H1 (cell line): ENCODE data around the gene KIF3B. TPM values are rescaled to one million over a fixed set of nuclear protein-coding genes. Genes with fewer than 3 reads are reported as not detected.

Source experiments
- CTCF ChIA-PET: fragments of 300-600 bp; sonication (Branson Sonifier 250); formaldehyde crosslinking; loops from one replicate; lab custom pipeline; 2021; ENCODE audit not compliant: partially characterized antibody; lab: Charles Lee
- POLR2A ChIA-PET: fragments of 300-600 bp; sonication (Branson Sonifier 250); formaldehyde crosslinking; loops from one replicate; lab custom pipeline; 2021; ENCODE audit warnings: inconsistent platforms; ENCODE audit not compliant: partially characterized antibody; lab: Charles Lee
- DNase-seq, 2 experiments: peaks; one replicate each; pipeline versions ENCODE4 v3.0.0 to v3.0.0-alpha.2; 2010 to 2022; ENCODE audit warnings: low spot score in 2 of 2, low read depth in 1 of 2, mixed read lengths in 1 of 2
- FAIRE-seq: peaks from 2 replicates; lab custom pipeline; 2011; peaks lifted over from hg19 to GRCh38; lab: Jason Lieb, UNC
- H2AFZ ChIP-seq: 2 replicates; pipeline ENCODE4 v1.8.1; 2012; ENCODE audit warnings: low read length, inconsistent platforms
- H2AK5ac ChIP-seq: 2 replicates; pipeline ENCODE4 v1.6.1; 2013; ENCODE audit warnings: low read depth, low read length
- H2BK120ac ChIP-seq: replicated peaks from 2 replicates; pipeline ENCODE3; 2013; ENCODE audit warnings: low read depth, low read length, inconsistent platforms
- H2BK12ac ChIP-seq: 2 replicates; pipeline ENCODE4 v1.6.1; 2013; ENCODE audit warnings: low read depth, low read length
- H2BK15ac ChIP-seq: 2 replicates; pipeline ENCODE4 v1.6.1; 2013; ENCODE audit warnings: low read length
- H2BK20ac ChIP-seq: 2 replicates; pipeline ENCODE4 v1.6.1; 2013; ENCODE audit warnings: low read length
- H2BK5ac ChIP-seq: 2 replicates; pipeline ENCODE4 v1.6.1; 2013; ENCODE audit warnings: low read depth, low read length
- H3K14ac ChIP-seq: 2 replicates; pipeline ENCODE4 v1.6.1; 2013; ENCODE audit warnings: inconsistent platforms; ENCODE audit not compliant: insufficient read length
- H3K18ac ChIP-seq: 2 replicates; pipeline ENCODE4 v1.6.1; 2013; ENCODE audit warnings: low read length; ENCODE audit errors: extremely low read depth
- H3K23ac ChIP-seq: 2 replicates; pipeline ENCODE4 v1.6.1; 2013; ENCODE audit warnings: inconsistent platforms; ENCODE audit not compliant: insufficient read length
- H3K23me2 ChIP-seq: 2 replicates; pipeline ENCODE4 v1.6.1; 2013; ENCODE audit warnings: low read depth, low read length
- H3K27ac ChIP-seq: 2 replicates; pipeline ENCODE4 v1.6.1; 2011; ENCODE audit warnings: low read depth, low read length, inconsistent platforms
- H3K27me3 ChIP-seq, 4 experiments: replicated peaks in 1 of 4; 1 replicate in 1 of 4; 2 replicates in 3 of 4; pipeline versions ENCODE4 v1.6.1 to v1.8.1; 2011 to 2013; ENCODE audit warnings: low read length in 3 of 4, mild to moderate bottlenecking in 3 of 4, inconsistent platforms in 2 of 4, mixed read lengths in 2 of 4, moderate library complexity in 1 of 4; ENCODE audit not compliant: control insufficient read depth in 3 of 4, insufficient read depth in 3 of 4; ENCODE audit errors: extremely low read depth in 1 of 4
- H3K36me3 ChIP-seq, 4 experiments: 2 replicates each; pipeline versions ENCODE4 v1.6.1 to v1.8.1; 2011 to 2013; ENCODE audit warnings: mild to moderate bottlenecking in 4 of 4, low read length in 3 of 4, moderate library complexity in 2 of 4, control low read depth in 1 of 4, inconsistent platforms in 1 of 4; ENCODE audit not compliant: insufficient read depth in 4 of 4, control insufficient read depth in 2 of 4
- H3K4ac ChIP-seq: replicated peaks from 2 replicates; pipeline ENCODE3; 2013; ENCODE audit warnings: low read length, low read depth, mixed read lengths, inconsistent platforms; ENCODE audit not compliant: insufficient read length
- H3K4me1 ChIP-seq, 4 experiments: replicated peaks in 1 of 4; 1 replicate in 1 of 4; 2 replicates in 3 of 4; pipeline versions ENCODE4 v1.6.1 to v1.8.1; 2011 to 2013; ENCODE audit warnings: low read length in 3 of 4, inconsistent platforms in 2 of 4, mixed read lengths in 1 of 4; ENCODE audit not compliant: insufficient read depth in 4 of 4, control insufficient read depth in 3 of 4
- H3K4me2 ChIP-seq, 2 experiments: 2 replicates each; pipeline versions ENCODE4 v1.6.1 to v1.8.1; 2011 to 2013; ENCODE audit warnings: low read depth in 2 of 2, low read length in 2 of 2, control low read depth in 1 of 2, inconsistent platforms in 1 of 2, mild to moderate bottlenecking in 1 of 2; ENCODE audit not compliant: insufficient read depth in 1 of 2
- H3K4me3 ChIP-seq, 4 experiments: fragments of 200-600, 300-600 bp in 1 of 4; sonication (generic), shearing (Covaris generic), sonication (Bioruptor Twin) in 1 of 4; 2 replicates each; pipeline versions ENCODE4 v1.5.1 to v1.8.1; 2011 to 2016; ENCODE audit warnings: low read length in 4 of 4, low read depth in 3 of 4, control low read depth in 2 of 4, inconsistent platforms in 2 of 4, mild to moderate bottlenecking in 2 of 4, mixed read lengths in 1 of 4, moderate library complexity in 1 of 4; ENCODE audit not compliant: insufficient read depth in 2 of 4; ENCODE audit errors: extremely low read depth in 1 of 4
- H3K56ac ChIP-seq: replicated peaks from 2 replicates; pipeline ENCODE3; 2013; ENCODE audit warnings: low read depth, mild to moderate bottlenecking, mixed read lengths, low read length, inconsistent platforms; ENCODE audit not compliant: insufficient read length
- H3K79me1 ChIP-seq: 2 replicates; pipeline ENCODE4 v1.6.1; 2013; ENCODE audit warnings: low read depth, low read length, control low read depth
- H3K79me2 ChIP-seq, 2 experiments: 2 replicates each; pipeline versions ENCODE4 v1.6.1 to v1.8.1; 2012 to 2013; ENCODE audit warnings: low read length in 2 of 2, mild to moderate bottlenecking in 2 of 2, inconsistent platforms in 1 of 2; ENCODE audit not compliant: insufficient read depth in 2 of 2, control insufficient read depth in 1 of 2
- H3K9ac ChIP-seq, 4 experiments: replicated peaks in 1 of 4; 1 replicate in 1 of 4; 2 replicates in 3 of 4; pipeline versions ENCODE4 v1.6.1 to v1.8.1; 2011 to 2013; ENCODE audit warnings: low read depth in 3 of 4, low read length in 3 of 4, control low read depth in 2 of 4, mild to moderate bottlenecking in 2 of 4, moderate library complexity in 2 of 4, inconsistent platforms in 1 of 4; ENCODE audit errors: extremely low read depth in 1 of 4
- H3K9me3 ChIP-seq, 2 experiments: 2 replicates each; pipeline versions ENCODE4 v1.6.1 to v1.8.1; 2012 to 2013; ENCODE audit warnings: mild to moderate bottlenecking in 2 of 2, moderate library complexity in 2 of 2, control low read depth in 1 of 2, inconsistent platforms in 1 of 2, low read depth in 1 of 2, low read length in 1 of 2, mixed read lengths in 1 of 2; ENCODE audit not compliant: insufficient read depth in 2 of 2
- H4K20me1 ChIP-seq, 2 experiments: replicated peaks in 1 of 2; 2 replicates each; pipeline versions ENCODE3 to v1.8.1; 2011 to 2013; ENCODE audit warnings: inconsistent platforms in 2 of 2, low read length in 2 of 2, mild to moderate bottlenecking in 1 of 2; ENCODE audit not compliant: insufficient read depth in 2 of 2, control insufficient read depth in 1 of 2
- H4K5ac ChIP-seq: 2 replicates; pipeline ENCODE4 v1.6.1; 2013; ENCODE audit warnings: low read length, low read depth, mixed read lengths, inconsistent platforms; ENCODE audit not compliant: insufficient read length
- H4K8ac ChIP-seq: 2 replicates; pipeline ENCODE4 v1.8.0; 2013; ENCODE audit warnings: mild to moderate bottlenecking, moderate library complexity, low read length, inconsistent platforms; ENCODE audit not compliant: insufficient read depth; ENCODE audit errors: extremely low read depth
- H4K91ac ChIP-seq: replicated peaks from 2 replicates; pipeline ENCODE3; 2013; ENCODE audit warnings: low read length, mixed read lengths, inconsistent platforms; ENCODE audit not compliant: insufficient read length
- BRCA1 ChIP-seq: IDR thresholded peaks from 2 replicates; pipeline ENCODE4 v1.6.1; 2012; ENCODE audit warnings: low read depth, low read length, improper control_type of control experiment
- CTBP2 ChIP-seq: IDR thresholded peaks from 2 replicates; pipeline ENCODE4 v1.7.0; 2011; ENCODE audit warnings: borderline replicate concordance, mild to moderate bottlenecking, moderate library complexity, mixed read lengths, low read length; ENCODE audit not compliant: insufficient read depth, insufficient read length
- EZH2 ChIP-seq: fragments of 200-600 bp; sonication (generic); IDR thresholded peaks from 2 replicates; pipeline ENCODE4 v1.7.1; 2012; ENCODE audit warnings: low read depth, mild to moderate bottlenecking, moderate library complexity, low read length, inconsistent platforms; ENCODE audit not compliant: severe bottlenecking
- HDAC2 ChIP-seq, 2 experiments: fragments of 300-600 bp in 1 of 2; sonication (generic) in 1 of 2; IDR thresholded peaks; 2 replicates each; pipeline ENCODE4 v1.6.1; 2011 to 2012; ENCODE audit warnings: low read depth in 2 of 2, low read length in 2 of 2, mild to moderate bottlenecking in 2 of 2, moderate library complexity in 2 of 2, borderline replicate concordance in 1 of 2, inconsistent platforms in 1 of 2
- JUN ChIP-seq: IDR thresholded peaks from 2 replicates; pipeline ENCODE4 v1.6.1; 2011; ENCODE audit warnings: low read depth, mild to moderate bottlenecking, improper control_type of control experiment, low read length
- KDM1A ChIP-seq: fragments of 200-600, 300-600 bp; sonication (generic); IDR thresholded peaks from 2 replicates; pipeline ENCODE4 v1.7.1; 2016; ENCODE audit warnings: mild to moderate bottlenecking, low read length, borderline replicate concordance
- MAX ChIP-seq: IDR thresholded peaks from 2 replicates; pipeline ENCODE4 v1.6.1; 2012; ENCODE audit warnings: inconsistent platforms
- NANOG ChIP-seq: IDR thresholded peaks from 2 replicates; pipeline ENCODE4 v1.6.1; 2011; ENCODE audit warnings: low read length, low read depth, mild to moderate bottlenecking, inconsistent platforms; ENCODE audit not compliant: insufficient read depth, poor library complexity, severe bottlenecking
- SIRT6 ChIP-seq: IDR thresholded peaks from one replicate; pipeline ENCODE4 v1.7.1; 2012; ENCODE audit warnings: low read length, inconsistent platforms
- SIX5 ChIP-seq: IDR thresholded peaks from 2 replicates; pipeline ENCODE4 v1.6.1; 2011; ENCODE audit warnings: mild to moderate bottlenecking, low read depth, low read length
- SP2 ChIP-seq: IDR thresholded peaks from 2 replicates; pipeline ENCODE4 v1.6.1; 2012; ENCODE audit warnings: mild to moderate bottlenecking, low read length, inconsistent platforms
- TCF12 ChIP-seq: IDR thresholded peaks from 2 replicates; pipeline ENCODE4 v1.6.1; 2011; ENCODE audit warnings: low read depth, mild to moderate bottlenecking, low read length
- WGBS, 2 experiments: shearing (Covaris generic) in 1 of 2; methylation state at CpG; one replicate each; pipeline versions ENCODE4 v1.1.6 to v1.1.7; 2013 to 2015; ENCODE audit warnings: low lambda C conversion rate in 2 of 2, mixed read lengths in 2 of 2, inconsistent platforms in 1 of 2, low coverage in 1 of 2, missing lambda C conversion rate in 1 of 2; ENCODE audit not compliant: insufficient replicate concordance in 2 of 2, insufficient coverage in 1 of 2, insufficient read length in 1 of 2; ENCODE audit errors: extremely low coverage in 1 of 2, missing lambda C conversion rate in 1 of 2; 5-methylcytosine and 5-hydroxymethylcytosine counted together
- polyA plus RNA-seq, 7 experiments: library from polyadenylated mRNA; depleted of rRNA in 3 of 7; stranded (reverse) in 5 of 7; unstranded in 2 of 7; fragments of >200 nt in 5 of 7; fragments of 200-250 nt in 2 of 7; gene quantifications; 1 replicate in 5 of 7; 2 replicates in 1 of 7; 4 replicates in 1 of 7; pipeline versions ENCODE4 v1.2.1 to v1.2.3, GENCODE V29; 2011 to 2013; ENCODE audit warnings: missing spikeins in 2 of 7, mixed read lengths in 2 of 7
- total RNA-seq: library from RNA; stranded (reverse); fragmentation: NEBNext Ultra II Directional; extraction: Animal tissue kit (Norgen Biotek cat#: 25700); gene quantifications from 2 replicates; pipeline ENCODE4 v1.2.1, GENCODE V29; 2021
- TF ChIP-seq, protein P1 (sequence below): IDR thresholded peaks from 2 replicates; pipeline ENCODE4 v1.6.1; 2012; ENCODE audit warnings: inconsistent platforms

Gene KIF3B
- total and polyA plus RNA-seq, 2 of the 8 experiments (the other 6 are each of a cell fraction or from before 2014, with no cell fraction given), result 10.1 to 22.4 TPM

DNA sequence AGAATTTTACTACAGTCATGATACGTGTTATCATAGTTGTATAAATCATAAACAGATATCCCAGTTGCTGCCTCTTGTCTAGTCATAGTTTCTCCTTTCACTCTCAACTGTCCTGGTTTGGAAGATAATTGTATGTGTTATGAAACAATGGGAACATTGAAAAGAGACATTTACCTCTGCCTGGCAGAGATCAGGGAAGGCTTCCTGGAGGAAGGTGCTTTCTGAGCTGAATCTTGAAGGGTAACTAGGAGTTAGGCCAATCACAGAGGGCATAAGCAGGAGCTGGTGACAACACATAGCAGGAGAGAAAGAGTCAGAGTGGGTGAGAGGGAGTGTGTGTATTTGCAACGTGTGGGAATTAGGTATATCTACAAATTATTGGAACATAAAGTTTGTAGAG, 86.0 kb downstream of the KIF3B start:
- Histone ChIP-seq H2AK5ac (no peak overlapping the region), H2BK120ac (no peak overlapping the region), H3K9me3 (no peaks in the 10 kb centered on the region; a peak in 1 of 4 replicates), H3K4me1 (peaks cover 0 to 3% (median 0%) of the 10 kb centered on the region in 4 experiments; a peak in 2 of 7 replicates), H3K4me2 (no peak overlapping the region), H2AFZ (no peak overlapping the region), H3K23me2 (no peaks in the 10 kb centered on the region; the same call in 1 of the 2 replicates), H3K9ac (no peak overlapping the region), H3K56ac (no peak overlapping the region), H2BK5ac (no peak overlapping the region), H4K91ac (no peak overlapping the region), H3K4me3 (no peak overlapping the region), H3K36me3 (0 out of 8 replicates have a peak, but pooled peaks cover 0 to 2% (median 0%) of the 10 kb centered on the region in 4 experiments), H3K79me2 (peaks cover 7 to 44% of the 10 kb centered on the region in 2 experiments), H3K4ac (no peak overlapping the region), H3K14ac (no peak overlapping the region), H3K27ac (no peak overlapping the region), H4K5ac (no peak overlapping the region), H3K79me1 (no peaks in the 10 kb centered on the region), H3K23ac (no peak overlapping the region), H2BK20ac (no peak overlapping the region), H3K27me3 (peaks cover 16 to 45% (median 37%) of the 10 kb centered on the region in 4 experiments), H2BK12ac (no peak overlapping the region), H4K20me1 (peaks cover 38 to 45% of the 10 kb centered on the region in 2 experiments), H4K8ac (no peak overlapping the region), H3K18ac (no peak overlapping the region), H2BK15ac (no peak overlapping the region)
- DNase-seq (no peak), FAIRE-seq (no peak)
- CTCF ChIA-PET, result interaction anchor here (1.0 kb wide), 1 partner anchor 19 kb away, joined by 5 read pairs; no protein-coding TSS in a partner anchor
- POLR2A ChIA-PET, result interaction anchor here (0.6 kb wide), 1 partner anchor 120 kb away, joined by 3 read pairs; no protein-coding TSS in a partner anchor
- WGBS, 2 experiments, result 90% methylated on average over 2 of the region's 2 CpGs; no CpG with 5 or more reads in 1 of the 2 experiments
- TF ChIP-seq EZH2 (no peak), BRCA1 (no peak), JUN (no peak), HDAC2 (IDR thresholded peaks at IDR 0.05; ENCODE audit: borderline replicate concordance in 1 of 2, low read depth in 2 of 2, low read length in 2 of 2) (no peak), NANOG (no peak), CTBP2 (no peak), MAX (no peak), SIRT6 (no peak), SIX5 (no peak), KDM1A (no peak), TCF12 (no peak), SP2 (no peak)
- TF ChIP-seq, protein P1, sequence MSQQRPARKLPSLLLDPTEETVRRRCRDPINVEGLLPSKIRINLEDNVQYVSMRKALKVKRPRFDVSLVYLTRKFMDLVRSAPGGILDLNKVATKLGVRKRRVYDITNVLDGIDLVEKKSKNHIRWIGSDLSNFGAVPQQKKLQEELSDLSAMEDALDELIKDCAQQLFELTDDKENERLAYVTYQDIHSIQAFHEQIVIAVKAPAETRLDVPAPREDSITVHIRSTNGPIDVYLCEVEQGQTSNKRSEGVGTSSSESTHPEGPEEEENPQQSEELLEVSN, result no peak
